NAMALWA (cell line): ENCODE results near the gene KCNJ18.
"Not testable (repeated sequence)": the region's sequence is repeated elsewhere in the genome, so short reads cannot be mapped to it uniquely, and the experiment has no call there.

Source experiments
- DNase-seq: peaks from one replicate; pipeline ENCODE4 v3.0.0-alpha.2; 2015; ENCODE audit warnings: low spot score

The KCNJ18 gene

DNA sequence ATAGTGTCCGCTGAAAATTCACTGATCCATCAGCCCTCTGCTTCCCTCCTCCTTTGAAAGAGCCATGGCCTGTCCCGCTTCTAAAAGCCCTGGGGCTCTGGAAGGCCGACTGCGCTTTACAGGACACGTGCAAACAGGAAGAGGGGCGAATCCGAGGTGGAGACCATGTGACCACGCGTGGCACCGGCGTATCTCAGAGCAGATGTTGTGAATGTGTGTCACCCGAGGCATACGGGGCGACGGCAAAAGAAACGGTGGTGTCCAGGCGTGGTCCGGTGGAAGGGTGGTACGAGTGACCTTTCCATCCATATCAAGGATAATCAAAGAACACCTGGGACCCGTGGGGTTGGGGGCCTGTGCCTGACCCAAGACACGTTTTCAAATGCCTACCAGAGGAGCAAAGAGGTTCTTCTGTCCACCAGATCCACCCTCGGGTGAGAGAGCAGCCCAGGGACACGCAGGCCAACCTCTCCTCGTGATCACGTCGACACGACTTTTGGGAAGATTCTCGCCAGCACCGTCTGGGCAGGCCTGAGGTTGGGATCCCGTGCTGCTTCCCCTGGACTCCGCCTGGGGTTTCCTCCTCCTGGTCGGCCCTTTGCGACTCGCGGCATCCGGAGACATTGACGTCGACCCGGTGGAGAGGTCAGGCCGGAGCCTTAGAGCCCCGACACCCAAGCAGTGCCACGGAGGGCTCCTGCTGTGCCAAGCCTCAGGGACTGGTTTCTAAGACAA is 7.1 kb upstream of the KCNJ18 start:
- DNase-seq: not testable (repeated sequence)

DNA sequence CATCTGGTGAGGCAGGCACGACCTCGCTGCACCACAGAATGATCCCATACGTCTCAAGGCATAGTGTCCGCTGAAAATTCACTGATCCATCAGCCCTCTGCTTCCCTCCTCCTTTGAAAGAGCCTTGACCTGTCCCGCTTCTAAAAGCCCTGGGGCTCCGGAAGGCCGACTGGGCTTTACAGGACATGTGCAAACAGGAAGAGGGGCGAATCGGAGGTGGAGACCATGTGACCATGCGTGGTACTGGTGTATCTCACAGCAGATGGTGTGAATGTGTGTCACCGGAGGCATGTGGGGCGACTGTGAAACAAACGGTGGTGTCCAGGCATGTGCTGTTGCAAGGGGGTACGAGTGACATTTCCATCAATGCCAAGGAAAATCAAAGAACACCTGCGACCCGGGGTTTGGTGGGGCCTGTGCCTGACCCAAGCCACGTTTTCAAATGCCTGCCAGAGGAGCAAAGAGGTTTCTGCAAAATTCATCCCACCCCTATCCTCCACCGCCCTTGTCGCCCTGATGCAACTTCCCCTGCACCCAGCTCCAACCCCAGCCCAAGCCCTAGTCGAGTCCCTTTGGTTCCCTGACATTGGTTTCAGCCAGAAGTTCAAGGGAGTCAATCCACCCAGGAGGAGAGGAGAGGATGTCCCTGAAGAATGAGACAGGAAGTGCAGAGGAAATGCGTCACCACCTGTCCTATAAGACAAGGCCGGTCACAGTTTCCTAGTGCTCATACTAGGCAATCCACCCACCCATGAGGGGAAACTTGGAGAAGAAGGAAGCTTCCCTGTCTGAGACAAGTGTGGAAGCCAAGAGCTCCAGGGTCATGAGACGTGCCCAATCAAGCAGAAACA is 5.9 kb upstream of the KCNJ18 start:
- DNase-seq: no peak

DNA sequence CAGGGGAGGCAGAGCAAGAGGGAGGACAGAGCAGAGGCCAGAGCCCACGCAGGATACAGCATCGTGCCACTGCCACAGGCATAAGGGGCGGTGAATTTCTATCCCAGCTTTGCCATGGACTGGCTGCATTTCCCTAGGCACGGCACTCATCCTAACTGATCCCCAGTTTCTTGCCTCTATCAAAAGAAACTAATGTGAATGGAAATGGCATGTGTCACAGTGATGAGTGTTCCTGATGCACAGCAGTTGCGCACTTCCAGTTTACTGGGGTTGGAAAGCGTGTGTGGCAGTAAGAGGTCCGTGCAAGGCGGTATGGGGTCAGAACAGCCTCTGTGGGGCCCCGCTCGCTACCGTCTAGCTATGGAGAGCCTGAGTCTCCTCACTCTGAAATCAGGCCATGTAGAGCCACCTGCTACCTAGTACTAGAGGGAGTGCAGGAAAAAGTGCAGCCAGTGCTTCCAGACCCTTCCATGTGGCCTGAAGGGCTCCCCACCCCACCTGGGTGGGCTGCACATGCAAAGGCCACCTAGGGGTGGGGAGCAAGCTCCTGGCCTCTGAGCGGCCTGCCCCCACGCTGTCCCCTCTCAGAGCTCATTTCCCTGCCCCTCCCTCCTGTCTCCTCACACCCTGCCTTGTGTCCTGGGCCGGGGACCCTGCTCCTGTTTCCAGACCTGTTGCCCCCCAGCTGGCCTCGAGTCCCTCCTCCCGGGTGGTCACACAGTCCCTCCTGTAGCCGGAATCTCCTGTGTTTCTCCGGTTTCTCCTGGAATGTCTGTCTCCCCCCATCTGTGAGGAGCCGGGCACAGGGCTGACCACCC is 5.0 kb upstream of the KCNJ18 start:
- no peak for DNase-seq

DNA sequence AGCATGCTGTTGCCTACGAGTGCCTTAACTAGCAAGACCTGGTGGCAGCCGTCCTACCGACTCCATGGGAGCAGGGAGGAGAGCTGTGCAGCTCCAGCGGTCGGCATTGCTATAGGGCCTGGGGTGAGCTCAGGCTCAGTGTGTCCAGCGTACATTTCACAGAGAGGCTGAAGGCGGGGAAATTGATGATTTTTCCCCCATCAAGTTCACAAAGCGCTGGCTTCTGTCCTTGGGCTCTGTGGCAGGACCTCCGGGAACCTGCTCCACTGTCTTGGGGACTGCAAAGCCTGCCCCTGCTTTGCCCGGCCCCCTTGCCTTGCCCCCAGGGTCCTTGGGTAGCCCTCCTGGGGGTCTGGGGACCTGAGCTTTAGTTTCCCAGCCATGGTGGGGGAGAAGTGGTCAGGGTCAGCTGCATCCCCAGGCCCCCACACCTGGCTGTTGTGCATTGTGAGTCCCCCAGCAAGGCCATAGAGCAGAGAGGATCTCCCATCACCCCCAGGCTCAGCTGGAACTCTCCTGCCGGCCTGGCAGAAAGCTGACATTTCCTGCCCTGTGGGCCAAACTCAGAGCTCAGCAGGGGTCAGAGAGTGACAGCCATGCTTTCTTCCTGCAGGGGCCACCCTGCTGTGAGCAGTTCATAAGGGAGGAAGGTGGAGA is 3.9 kb upstream of the KCNJ18 start:
- no peak for DNase-seq

DNA sequence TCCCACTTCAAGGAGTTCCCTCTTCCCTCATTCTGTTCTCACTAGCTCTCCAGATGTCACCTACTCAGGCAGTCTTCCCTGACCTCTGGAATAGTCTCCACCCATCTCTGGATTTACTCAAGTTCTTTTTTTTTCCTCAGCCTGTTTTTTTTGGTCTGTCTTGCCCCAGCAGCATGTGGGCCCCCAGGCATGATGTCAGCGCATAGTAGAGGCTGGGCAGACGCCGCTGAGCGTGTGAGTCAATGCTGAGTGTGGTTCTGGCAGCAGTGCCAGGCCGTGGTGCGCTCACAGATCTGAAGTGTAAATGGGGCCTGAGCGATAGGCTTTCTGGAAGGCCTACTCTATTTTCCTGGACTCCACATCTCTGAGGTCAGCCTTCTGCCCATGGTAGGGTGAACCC is 2.7 kb upstream of the KCNJ18 start:
- DNase-seq: no peak

DNA sequence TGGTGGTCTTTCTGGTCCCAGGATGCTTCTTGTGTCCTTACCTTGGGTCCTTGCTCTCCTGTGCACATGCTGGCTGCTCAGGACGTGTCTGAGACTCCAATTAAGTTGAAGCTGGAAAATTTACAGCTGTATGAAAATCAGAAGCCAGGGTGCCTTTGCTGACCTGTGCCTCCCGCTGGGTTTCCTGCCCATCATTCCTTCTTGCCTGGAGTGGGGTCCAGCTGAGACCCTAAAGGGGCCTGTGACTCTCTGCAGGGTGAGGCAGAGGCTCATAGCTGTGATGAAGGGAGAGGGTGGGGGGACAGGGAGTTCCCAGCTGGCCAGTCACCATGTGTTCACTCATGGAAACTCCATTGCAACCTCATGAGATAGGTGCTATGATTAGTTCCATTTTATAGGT is 1.5 kb upstream of the KCNJ18 start:
- DNase-seq: not testable (repeated sequence)

DNA sequence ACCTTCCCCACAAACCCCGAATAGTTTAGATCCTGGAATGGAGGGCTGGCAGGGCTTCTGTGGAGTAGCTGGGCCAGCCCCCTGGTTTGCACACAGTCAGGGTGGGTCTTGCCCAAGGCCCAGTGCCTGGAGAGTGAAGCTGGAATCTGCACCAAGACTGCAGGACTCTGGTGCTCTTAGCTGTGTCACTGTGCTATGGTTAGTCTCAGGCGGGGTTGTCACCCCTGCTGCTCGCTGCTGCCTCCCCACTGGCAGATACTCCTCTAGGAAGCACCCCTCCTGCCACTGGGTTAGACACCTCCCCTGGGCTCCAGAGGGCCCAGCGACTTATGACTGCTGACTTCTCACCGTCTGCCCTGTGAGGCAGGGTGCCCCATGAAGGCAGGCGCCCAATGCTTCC is 842 bp upstream of the KCNJ18 start:
- DNase-seq: not testable (repeated sequence)

DNA sequence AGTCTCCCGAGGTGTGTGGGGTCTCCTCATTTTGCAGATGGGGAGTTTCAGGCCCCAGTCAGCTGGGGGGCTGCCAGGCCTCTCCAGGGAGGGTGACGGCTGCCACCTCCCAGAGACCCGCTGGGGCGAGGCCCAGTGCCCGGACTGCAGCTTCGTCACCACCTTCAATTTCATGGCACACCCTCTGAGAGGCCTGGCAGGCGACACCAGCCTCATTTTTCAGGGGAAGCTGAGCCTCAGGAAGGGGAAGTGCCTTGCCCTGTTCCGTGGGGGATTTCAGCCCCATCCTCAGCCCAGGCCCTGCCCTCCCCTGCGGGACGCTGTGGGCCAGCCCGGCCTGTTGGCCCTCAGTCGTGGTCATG is 362 bp downstream of the KCNJ18 start:
- not testable (repeated sequence) for DNase-seq

DNA sequence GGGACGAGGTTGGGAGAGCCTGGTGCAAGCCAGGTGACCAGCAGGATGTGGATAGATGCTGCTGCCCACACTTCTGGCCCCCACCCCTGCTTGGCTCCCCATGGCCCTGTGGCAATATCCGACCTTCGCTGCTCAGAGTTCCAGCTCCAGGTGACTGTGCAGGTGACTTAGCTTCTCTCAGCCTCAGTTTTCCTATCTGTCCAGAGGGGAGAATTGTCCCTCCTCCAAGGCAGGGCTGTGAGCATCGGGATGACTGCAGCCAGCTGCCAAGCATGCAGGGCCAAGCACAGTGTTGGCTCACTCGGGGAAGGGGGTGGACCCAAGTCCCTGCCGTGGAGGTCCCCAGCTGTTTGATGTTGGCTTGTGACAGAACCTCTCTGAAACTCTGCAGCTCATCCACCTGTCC is 1.1 kb downstream of the KCNJ18 start:
- not testable (repeated sequence) for DNase-seq

DNA sequence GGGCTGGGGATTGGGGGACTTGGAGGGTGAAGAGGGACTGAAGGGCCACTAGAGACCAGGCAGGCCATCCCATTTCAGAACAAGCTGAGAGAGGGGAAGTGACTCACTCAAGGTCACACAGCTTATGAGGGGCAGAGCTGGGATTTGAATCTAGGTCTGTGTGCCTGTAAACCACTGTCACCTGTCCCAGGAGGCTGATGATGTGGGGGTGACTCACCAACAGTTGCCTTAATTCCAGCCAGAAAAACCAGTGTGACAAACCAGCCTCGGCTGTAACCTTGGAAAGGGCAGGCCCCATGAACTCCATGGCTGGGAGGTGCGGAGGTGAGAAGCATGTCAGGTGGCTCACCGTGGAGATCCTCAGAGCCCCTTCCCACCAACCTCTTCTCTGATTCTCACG is 1.6 kb downstream of the KCNJ18 start:
- DNase-seq: not testable (repeated sequence)

DNA sequence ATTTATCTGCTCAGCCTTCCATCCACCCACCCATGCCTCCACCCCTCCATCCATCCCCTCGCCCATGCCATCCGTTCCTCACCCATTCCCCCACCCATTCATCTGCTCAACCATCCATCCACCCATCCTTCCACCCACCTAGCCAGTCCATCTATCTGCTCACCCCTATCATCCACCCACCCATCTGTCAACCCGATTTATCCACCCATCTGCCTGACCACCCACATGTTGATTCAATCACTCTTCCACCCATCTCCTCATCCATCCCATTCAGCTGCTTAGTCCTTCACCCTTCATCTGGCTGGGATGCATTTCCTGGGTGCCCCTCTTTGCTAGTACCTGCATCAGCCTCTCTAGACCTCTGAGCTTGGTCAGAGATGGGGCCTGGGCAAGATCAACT is 3.9 kb downstream of the KCNJ18 start:
- not testable (repeated sequence) for DNase-seq

DNA sequence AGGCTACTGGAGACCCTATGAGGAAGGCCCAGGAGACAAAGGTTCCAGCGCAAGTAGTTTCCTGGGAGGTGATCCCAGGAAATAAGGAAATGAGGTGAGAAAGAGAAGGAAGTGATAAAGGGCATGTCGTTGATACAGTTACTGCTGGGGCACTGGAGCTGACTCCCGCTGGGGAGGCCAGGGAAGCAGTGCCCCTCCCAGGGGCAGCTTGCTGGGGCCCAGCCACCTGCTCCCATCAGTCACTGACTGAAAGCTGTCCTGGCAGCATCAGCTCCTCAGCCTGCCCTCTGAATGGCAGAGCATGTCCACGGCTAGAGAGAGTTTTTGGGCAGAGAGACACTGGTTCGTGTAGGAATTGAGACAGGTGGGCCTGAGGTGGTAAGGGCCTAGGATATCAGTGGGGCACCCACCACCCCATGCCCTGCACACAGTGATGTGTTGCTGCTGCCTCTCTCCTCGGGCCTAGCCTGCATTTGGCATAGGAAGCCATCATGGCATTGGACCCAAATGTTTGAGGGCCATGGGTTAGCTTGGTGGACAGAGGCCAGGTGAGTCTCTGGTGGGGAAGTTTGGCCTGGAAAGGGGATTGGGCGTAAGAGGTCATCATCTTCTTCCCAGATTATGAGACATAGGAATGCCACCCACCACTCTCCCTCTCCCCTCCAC is 4.7 kb downstream of the KCNJ18 start:
- not testable (repeated sequence) for DNase-seq

DNA sequence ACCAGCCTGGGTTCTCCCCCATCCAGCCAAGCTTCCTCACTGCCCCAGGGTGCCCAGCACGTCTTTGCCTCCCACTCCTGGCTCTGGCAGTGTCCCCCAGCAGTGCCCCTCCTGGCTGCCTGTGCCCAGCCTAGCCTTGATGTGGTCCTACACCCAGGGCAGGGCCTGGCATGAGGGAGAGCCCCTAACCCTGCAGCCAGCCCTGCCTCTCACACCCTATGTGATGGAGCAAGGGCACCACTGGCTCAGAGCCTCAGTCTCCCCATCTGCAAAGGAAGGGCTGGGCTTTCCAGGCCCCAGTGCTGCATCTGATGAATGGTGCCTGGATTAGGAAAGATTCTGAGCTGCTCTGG is 5.2 kb downstream of the KCNJ18 start:
- not testable (repeated sequence) for DNase-seq

DNA sequence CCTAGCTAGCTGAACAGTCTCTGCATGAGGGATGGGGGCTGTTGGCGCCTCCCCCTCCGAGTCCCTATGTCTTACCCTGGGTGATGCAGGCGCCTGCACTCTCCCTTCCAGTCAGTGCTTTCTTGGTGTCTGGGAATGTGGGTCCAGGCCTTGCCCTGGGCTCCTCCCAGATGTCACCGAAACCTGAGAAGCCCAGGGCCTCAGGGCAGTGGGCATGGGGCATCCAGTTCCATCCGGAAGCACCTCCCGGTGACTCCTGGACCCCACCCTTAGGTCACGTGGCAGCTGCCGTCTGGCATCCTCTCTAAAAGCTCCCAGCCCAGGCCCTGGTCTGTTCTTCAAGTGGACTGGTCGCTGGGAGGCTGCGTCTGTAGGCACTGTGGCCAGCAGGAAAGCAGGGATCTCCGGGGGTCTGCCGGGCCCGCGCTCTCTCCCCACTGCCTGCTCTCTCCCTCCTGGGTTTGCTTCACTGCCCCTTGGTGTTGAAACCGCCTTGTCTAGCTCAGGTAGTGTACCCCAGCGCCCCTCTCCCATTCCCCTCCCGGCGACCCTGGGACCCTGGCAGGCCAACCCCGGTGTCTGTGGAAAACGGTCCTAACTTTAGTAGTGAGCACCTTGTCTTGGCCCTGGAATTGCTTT is 6.2 kb downstream of the KCNJ18 start:
- not testable (repeated sequence) for DNase-seq

DNA sequence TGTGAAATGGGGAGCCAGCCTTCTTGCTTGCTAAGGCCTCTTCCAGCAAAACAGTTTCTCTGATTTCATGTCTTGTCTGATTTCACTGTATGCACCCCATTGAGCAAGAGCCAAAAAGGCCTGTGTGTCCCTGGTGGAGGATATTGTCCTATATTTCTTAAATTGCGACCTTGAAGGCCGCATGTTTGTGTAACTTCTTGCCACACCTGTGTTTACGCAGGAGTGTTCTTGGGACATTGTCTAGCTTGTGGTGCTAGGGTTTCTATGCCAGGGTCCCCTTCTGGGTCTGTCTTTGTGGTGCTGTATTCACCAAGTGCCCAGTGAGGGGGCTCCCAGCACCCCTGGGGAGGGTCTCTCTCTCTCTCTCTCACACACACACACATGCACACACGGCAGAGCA is 6.8 kb downstream of the KCNJ18 start:
- DNase-seq: not testable (repeated sequence)

DNA sequence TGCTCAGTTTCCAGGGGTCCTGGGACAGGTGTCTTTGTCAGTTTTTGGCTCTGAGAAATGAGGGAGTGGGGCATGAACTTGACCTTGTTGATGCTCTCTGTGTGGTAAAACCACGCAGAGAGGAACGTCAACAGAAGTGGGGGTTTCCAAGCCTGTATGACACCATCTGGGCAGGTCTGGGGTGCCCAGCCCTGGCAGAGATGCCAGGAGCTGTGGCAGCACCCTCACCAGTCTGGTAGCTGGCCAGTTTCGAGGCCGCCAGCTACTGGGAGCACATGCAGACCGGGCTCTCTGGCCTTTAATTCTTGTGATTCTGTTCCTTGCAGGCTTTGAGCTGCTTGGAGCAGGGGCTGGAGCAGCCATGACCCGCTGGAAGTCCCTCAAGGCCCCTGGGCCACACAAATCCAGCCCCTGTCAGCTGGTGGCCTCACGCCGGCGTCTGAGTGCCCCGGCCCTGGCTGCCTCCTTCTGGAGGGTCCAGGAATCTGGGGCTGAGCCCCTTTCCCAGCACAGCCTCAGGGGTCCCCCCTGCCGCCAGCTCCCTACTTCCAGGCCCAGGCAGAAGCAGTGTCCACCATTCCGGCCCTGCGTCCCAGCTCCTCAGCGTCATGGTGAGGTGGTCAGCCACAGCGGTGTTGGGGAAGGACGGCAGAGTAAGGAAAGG is 7.4 kb downstream of the KCNJ18 start:
- not testable (repeated sequence) for DNase-seq

DNA sequence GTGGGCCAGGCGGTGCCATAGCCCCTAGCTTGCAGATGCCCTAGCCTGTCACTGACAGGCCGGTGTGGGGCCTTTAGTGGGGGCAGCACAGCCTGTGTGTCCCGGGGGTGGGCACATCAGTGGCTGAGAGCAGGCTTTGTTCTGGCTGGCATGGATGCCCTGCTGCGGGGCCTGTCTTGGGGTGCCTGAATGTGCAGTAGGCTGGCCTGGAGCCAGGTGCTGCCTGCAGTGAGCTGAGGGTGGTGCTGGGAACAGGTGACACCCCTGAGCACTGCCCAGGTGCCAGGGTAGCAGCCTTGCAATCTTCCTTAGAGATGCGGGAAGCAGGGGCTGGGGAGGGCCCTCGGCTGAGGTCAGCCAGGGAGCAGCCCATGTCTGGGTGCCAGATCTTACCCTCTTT is 8.8 kb downstream of the KCNJ18 start:
- not testable (repeated sequence) for DNase-seq

DNA sequence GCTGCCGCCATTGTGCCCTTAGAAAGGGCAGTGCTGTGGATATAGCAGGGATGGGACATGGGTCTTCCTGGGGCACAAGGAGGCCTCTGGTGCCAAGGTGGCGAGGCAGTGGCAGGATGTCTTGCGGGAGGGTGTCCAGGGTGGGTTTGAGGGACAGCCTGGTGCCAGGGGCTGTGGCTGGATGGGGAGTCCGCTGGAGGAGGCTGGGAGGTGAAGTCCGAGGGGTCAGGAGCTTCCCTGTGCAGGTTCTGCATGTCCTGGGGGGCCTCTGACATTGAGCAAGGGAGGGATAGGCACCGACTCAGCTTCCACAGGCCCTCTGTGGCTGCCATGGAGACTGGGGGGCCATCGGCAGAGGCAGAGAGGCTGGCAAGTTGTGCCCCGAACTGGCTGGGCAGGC is 9.7 kb downstream of the KCNJ18 start:
- DNase-seq: not testable (repeated sequence)

DNA sequence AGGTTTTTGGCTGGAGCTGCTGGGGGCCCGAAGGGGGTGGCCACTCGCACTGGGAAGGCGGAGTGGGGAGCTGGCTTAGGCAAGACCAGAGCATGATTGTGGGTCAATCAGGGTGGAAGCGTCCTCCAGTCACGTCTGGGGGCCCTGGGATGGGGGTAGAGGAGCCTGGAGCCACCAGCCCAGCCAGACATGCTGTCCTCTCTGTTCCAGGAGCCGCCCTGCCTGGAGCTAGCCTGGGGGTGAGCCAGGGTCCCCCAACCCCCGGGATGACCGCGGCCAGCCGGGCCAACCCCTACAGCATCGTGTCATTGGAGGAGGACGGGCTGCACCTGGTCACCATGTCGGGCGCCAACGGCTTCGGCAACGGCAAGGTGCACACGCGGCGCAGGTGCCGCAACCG is 10.2 kb downstream of the KCNJ18 start:
- DNase-seq: not testable (repeated sequence)

DNA sequence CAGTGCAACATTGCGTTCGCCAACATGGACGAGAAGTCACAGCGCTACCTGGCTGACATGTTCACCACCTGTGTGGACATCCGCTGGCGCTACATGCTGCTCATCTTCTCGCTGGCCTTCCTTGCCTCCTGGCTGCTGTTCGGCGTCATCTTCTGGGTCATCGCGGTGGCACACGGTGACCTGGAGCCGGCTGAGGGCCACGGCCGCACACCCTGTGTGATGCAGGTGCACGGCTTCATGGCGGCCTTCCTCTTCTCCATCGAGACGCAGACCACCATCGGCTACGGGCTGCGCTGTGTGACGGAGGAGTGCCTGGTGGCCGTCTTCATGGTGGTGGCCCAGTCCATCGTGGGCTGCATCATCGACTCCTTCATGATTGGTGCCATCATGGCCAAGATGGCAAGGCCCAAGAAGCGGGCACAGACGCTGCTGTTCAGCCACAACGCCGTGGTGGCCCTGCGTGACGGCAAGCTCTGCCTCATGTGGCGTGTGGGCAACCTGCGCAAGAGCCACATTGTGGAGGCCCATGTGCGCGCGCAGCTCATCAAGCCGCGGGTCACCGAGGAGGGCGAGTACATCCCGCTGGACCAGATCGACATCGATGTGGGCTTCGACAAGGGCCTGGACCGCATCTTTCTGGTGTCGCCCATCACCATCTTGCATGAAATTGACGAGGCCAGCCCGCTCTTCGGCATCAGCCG is 10.8 kb downstream of the KCNJ18 start:
- not testable (repeated sequence) for DNase-seq
